ENCODE measurements around the gene CDH4.
"Not testable (repeated sequence)": the region's sequence is repeated elsewhere in the genome, so short reads cannot be mapped to it uniquely, and the experiment has no call there.

CDH4 gene

DNA sequence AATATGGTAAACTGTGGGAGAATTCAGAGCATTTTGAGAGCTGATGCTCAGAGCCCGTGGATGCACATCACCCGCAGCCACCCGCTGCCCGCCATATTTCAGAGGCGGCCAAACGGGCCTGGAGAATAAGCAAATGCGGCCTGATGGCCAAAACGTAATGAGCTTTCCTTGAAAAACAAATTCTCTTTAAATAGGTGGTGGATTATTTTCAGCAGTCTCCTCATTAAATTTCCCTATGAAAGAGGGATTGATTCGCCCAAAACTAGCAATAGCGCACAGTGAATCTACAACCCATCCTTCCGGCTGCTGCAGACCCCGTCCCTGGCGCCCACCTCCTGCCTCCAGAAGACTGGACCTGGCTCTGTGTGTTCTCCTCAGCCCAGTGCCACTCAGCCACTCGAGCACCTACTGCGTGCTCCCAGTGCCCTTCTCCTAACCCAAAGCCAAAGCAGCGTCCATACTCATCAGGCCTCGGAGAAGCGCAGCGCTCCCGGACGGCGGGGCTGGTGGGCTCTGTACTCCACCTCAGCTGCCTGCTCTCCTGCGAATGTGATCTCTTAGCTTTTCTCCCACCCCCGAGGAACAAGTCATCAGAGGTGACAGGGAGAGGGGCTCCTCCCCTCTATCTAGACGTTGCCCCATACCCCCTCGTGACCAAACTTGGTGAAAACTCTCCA, 588.9 kb downstream of the CDH4 start:
- DNase-seq = no peak

DNA sequence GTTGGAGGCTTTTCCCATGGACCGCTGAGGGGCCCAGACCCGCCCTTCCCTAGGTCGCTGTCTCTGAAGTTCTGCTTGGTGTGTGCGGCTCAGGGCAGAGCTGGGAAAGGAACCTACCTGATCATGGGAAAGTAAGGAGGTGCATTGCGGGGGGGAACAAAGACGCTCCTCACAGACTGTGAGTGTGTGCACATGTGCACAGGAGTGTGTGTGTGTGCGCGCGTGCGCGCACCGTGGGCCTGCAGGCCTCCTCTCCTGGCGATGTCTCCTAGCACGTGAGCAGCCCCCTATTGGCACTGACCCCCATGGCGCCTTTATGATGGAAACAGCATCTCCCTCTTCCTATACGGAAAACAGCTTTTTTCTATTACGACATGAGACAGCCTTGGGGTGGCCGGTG, 589.5 kb downstream of the CDH4 start:
- DNase-seq = no peak

DNA sequence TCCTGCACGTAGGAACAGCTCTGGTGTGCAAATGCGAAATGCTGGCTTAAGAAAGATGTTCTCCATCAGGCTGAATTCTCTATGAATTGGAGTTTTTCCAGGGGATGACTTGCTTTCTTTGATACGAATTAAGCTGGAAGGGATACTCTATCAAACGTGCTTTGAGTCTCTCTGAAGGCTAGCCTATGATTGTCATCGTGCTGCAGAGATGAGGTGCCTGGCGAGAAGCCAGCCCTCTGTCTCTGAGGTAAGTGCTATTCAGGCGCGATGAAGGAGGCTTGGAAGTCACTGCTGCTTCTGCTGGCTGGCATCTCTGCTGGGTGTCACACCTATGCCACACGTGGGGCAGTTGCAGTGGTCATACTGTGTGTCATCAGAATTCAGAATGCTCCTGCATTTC, 589.9 kb downstream of the CDH4 start:
- peak; percentile 67 for DNase-seq

DNA sequence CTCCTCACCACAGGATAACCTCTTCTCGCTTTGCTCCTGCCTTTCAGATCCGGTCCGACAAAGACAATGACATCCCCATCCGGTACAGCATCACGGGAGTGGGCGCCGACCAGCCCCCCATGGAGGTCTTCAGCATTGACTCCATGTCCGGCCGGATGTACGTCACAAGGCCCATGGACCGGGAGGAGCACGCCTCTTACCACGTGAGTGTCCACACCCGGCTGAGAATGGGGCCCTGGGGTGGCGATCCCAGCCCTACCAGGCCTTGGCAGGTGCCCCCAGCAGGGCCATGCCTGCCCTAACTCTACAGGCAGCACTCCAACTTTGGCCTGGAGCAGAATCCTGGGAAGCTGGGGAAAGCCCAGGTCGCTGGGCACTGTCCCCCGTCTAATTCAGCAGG, 592.6 kb downstream of the CDH4 start:
- no peak for DNase-seq

DNA sequence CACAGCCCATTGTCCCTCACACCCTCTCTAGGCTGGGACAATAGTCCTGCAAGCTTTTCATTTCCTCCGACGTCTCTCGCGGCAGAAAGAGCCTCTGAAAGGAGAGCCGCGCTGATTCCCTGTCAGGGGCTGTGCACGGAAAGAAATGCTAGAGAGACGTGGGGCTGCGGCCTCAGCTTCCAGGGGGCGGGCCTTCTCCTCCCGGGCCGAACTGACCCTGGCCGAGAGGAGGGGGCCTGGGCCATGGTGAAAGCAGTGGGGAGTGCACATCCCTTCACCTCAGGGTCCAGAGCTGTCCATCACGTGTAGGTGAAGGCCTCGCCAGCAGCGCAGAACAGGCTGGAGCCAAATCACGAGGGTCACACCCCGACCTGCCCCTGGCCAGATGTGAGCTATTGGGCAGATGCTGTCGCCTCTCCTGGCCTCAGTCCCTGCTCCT, 593.2 kb downstream of the CDH4 start:
- no peak for DNase-seq

DNA sequence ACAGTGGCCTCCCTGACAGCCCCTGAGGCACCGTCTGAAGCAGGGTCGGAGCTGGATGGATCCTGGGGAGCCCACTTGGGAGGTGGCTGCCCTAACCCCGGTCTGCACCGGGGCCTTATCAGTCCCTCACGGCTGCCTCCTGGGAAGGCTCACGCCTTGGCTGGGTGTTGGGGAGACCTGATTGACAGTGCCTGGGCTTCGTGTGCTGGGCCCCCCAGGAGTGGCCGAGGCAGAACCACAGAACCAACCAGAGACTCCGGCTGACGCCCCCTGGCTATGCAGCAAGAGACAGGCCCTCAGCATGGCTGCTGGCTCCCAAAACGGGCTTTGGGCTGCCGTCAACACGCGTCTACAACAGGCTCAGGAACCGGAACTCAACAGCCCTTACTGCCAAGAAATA, 594.0 kb downstream of the CDH4 start:
- no peak for DNase-seq

DNA sequence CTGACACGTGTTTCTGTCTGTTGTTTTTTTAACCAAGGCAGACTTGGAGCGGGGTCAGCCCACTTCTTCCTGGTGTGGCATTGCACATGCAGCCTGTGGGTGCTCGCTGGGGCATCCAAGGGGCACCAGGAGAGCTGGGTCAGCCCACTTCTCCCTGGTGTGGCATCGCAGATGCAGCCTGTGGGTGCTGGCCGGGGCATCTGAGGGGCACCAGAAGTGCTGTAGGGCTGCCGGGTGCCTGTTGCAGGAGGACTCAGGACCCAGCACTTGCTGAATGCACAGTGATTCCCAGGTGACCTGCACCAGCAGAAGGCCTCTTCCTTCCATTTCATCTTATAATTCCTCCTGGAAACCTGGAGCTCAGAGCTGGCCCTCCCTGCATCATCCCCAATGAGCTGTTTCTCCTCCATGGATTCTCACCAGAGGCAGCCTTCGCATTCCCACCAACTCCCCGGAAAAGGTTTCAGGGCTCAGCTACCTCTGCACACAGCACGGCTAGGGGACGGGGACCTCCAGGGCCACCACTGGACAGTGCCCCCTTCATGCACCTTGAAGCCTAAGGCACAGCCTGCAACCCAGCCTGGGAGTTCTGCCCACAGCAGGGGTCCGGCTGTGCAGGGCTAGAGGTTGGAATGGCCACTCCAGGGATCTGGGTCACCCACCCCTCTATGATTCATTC, 594.8 kb downstream of the CDH4 start:
- DNase-seq = no peak

DNA sequence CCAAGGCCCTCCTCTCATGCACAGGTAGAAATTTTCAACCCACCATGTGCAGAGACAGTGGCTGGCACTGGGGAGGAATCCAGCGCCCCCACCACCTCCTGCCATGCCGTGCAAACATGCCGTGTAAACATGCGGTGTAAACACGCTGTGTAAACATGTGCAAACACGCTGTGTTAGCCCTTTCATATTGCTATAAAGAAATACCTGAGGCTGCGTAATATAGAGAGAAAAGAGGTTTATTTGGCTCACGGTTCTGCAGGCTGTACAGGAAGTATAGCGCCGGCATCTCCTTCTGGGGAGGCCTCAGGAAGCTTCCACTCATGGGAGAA, 595.3 kb downstream of the CDH4 start:
- DNase-seq = no peak

DNA sequence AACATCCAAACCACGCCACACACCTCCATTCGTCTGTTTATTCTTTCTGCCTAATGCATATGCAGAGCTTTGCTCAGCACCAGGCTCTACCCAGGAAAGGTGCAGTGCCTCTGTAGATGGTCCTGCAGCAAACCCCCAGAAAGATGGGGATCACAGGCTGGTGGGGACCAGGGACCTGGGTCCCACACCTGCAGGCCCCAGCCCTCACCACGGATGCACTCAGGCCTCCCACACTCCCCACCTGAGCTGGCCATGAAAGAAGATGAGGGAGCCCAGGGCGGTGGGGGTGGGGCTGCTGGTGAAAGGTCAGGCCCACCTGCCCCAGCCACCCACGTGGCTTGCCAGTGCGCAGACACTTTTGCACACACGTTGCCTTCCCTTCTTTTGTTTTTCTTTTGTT, 595.9 kb downstream of the CDH4 start:
- DNase-seq = no peak

DNA sequence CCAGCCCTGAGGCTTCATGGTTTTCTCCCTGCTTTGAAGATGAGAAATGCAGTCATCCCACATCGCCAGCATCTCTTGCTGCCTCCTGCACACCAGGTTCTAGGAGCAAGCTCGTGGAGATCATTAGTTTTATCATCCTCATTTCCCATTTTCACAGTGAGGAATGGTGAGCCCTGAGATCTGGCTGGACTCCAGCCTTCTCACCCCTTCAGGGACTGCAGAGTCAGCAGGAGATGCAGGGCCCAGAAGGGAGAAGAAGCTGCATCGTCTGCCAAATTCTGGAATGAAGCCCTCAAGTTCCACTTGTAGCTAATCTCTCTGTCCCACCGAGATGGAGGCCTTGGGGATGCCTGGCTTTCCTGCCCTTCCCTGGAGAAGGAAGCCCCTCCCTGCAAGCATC, 596.8 kb downstream of the CDH4 start:
- DNase-seq = peak; percentile 58

DNA sequence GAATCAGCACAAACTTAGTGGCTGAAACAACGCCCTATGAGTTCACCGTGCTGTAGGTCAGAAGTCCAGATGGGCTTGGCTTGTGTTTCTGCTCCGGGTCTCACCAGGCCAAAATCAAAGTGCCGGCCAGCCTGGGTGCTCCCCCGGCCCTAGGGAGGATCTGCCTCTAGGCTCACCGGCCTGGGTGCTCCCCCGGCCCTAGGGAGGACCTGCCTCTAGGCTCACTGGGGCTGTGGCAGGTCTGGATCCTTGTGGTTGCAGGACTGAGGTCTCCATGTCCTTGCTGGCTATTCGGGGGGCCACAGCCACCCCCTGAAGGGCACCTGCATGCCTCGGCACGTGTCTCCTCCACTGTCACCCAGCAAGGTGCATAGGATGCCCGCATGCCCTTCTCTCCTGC, 597.3 kb downstream of the CDH4 start:
- DNase-seq = no peak

DNA sequence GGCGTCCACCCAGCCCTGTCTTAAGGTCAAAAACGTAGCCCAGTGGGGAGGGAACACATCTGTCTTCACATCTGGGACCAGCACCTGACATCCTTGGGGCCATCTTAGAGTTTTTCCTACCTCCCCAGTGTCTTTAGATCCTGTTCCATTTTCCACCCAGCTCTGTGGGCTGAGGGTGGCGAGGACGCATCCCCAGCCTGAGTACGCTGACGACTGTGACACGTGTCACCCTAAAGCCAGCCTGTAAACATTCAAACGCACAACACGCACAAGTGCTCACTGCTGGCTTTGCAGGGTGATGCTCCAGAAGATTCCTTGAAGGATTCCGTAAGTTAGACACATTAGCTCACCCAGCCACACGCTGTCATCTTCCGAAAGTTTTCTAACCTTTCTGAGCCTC, 597.8 kb downstream of the CDH4 start:
- DNase-seq = no peak

DNA sequence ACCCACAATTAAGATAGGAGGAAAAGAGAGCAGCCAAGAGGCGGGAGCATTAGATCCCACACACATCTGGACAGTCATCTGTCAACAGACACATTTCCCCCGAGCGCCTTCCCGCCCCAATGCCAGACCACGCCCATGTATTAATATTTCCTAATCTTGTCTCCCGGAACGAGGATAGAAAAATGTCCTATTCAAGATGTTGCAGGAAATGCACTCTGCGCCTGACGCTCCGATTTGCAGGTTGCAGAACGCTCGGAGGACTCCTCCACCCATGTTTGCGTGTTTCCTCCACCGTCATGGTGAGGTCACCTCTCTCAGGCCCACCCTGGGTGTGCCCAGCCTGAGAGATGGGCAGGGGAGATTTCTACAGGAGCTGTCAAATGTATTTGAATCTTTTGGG, 598.4 kb downstream of the CDH4 start:
- no peak for DNase-seq

DNA sequence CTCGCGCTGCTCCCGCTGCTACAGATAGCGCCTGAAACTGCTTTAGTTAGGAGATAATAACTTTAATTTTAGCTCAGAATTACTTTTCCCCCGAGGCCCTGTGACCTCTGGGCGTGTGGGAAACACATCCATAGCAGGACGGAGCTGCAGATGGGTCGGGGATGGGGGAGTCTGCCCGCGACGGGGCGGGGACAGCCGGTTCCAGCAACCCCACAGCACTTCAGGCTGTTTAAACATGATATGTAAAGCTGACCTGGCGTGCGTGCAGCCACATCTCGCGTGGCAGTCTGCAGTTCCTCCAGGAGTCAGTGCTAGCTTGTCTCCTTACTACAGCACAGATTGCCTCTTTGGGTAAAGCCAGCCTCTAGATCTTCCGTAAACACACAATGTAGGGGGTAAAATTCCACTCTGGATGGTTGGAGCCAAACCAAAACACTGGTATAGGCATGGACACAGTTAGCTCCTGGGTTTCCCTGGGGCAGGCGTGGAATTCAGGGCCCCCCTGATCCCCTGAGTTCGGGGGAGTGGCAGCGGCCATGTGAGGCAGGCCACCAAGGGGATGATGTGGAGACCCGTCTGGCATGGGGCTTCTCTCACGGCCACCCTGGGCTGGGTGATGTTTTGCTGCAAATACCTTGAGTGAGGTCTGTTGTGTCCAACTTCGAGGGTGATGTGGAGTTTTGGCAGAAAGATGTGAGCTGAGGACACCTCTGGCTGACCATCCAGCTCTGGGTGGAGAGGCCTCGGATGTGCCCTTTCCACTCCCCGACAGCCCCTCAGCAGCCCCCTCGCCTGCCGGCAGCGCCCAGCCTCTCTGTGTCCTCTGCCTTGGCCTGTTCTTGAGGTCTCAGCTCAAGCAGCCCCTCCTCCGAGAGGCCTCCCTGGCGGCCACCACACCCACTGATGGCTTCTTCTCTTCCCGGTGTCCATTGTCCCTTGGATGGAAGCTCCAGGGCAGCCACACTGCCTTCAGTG, 599.2 kb downstream of the CDH4 start:
- DNase-seq = no peak

DNA sequence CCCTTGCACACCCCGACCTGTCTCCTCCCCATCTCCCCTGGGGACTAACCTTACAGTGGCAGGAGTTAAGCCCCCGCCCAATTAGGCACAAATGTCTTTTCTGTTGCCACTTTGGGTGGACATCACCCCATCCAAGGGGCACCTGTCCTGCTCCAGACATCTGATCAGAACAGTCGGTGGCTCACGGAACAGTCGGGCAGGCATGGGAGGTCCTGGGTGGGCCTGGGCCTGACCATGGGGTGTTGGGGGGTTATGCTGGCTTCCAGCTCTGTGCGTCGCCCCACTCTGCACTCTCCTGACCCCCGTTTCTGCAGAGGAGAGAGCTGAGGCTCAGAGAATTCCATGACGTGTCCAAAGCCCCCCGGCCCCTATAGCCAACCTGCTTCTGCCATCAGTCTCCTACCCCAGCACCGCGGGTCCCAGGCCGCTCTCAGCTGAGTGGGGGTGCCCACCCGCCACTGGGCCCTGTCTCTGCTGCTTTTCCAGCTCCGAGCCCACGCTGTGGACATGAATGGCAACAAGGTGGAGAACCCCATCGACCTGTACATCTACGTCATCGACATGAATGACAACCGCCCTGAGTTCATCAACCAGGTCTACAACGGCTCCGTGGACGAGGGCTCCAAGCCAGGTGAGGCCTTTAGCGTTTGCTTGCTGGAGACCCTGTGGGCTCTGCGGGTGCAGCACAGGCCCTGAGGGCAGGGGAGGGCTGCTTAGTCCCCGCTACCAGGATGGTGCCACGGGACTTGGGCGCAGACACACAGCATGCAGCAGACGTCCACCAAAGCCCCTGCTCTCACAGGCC, 600.4 kb downstream of the CDH4 start:
- DNase-seq = no peak

DNA sequence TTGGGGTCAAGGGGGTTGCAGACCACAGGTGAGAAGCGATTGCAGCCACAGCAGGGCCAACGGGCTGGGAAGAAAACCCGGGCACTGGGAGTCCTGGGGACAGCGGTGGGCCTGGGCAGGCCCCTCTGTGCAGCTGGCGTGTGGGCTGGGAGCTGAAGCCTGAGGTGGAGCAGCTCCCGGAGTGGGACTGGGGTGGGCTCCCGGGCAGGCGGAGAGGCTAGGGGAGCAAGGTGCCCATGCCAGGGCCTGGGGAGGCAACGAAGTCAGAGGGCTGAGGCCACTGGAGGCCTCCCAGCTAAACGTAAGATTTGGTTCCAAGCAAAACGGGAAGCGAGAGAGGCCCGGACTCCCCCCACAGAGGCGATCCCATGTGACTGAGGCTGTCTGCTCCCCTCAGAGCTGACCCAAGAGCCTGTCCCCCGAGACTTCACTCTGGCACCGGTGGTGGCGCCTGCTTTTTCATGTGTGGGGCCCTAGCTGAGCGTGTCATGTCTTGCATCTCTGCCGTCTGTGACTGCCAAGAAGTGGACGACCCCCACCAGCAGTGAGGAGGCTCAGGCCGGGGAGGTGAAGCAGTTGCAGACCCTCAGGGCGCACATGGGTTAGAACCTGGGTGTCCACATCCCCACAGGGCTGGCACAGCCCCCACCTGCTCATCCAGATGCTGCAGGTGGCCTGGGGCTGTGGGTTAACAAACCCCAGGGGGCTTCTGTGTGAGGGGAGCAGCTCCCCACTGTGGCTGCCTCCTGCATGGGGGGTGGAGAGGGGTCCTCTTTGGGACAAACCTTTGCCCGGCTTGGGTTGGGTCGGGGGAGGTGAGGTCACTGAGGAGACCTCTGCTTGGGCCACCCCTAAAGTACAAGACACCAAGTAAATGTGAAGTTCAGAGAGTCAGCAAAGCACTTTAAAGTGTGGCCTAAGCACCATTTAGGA, 601.3 kb downstream of the CDH4 start:
- no peak for DNase-seq

DNA sequence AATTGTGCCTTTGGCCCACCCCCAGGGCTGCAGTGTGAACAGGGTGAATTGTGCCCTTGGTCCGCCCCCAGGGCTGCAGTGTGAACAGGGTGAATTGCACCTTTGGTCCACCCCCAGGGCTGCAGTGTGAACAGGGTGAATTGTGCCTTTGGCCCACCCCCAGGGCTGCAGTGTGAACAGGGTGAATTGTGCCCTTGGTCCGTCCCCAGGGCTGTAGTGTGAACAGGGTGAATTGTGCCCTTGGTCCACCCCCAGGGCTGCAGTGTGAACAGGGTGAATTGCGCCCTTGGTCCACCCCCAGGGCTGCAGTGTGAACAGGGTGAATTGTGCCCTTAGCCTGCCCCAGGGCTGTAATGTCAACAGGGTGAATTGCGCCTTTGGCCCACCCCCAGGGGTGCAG, 602.5 kb downstream of the CDH4 start:
- not testable (repeated sequence) for DNase-seq

DNA sequence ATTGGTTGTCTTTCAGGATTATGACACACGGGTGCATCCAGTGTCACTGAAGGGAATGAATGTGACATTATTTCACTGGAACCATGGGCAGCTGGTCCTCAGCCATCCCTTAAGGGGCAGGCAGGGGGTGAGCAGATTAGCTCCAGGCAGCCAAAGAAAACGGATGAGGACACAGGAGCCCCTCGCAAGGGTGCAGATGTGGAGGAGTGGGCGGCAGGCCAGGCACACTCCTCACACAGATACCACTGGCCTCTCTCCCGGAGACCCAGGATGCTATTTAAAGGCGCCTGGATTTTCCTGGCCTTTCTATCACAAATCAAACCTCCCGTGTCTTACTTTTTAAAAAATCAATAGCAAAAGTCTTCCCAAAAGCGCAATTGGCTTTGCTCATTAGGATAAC, 603.2 kb downstream of the CDH4 start:
- DNase-seq = no peak

DNA sequence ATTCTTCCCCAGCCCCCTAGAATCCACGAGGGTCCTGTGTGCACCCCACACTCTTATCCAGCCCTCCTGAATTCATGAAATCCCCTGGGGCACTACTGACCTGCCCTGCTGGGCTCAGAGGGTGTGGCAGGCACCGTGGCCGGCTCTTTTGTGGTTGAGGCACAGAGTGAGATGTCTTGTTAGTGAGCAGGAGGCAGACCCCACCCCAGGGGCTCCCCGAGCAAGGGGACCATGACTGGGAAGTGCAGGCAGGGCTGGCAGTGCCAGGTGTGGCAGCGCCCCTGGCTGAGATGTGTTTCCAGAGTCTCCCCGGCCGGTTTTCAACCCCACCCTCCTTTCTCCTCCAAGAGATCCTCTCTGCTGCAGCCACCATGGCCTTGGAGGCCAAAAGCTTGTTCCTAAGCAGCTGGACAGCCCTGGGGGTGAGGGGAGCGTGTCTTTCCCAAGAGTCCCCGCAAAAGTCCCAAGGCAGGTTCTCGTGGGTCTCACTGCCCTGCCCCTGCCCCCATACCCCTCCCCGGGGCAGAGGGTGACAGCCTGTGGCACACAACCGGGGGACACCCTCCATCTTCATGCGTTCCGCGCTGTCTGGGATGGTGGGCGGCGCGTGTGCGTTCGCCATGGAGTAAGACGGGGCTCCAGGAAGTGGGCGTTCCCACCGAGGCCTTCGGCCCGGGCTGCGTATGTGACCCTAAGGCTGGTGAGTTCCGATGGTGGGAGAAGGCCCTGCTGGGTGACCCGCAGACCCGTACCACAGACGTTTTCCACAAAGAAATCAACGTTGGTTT, 604.8 kb downstream of the CDH4 start:
- DNase-seq = no peak

DNA sequence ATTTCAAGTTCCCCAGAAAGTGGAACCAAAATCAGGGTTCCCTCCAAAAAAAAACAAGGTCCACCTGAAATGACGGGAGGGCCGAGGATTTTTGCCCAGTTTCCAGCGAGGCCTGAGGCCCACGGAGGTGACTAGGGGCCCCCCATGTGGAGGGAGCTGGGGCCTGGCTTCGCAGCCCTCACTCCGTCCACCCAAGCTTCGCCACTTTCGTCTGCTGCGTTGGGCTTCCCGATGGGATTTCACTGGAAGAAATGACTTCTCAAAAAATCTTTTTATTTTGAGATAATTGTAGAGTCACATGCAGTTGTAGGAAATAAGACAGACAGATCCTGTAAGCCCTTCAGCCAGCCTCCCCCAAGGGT, 605.3 kb downstream of the CDH4 start:
- no peak for DNase-seq

DNA sequence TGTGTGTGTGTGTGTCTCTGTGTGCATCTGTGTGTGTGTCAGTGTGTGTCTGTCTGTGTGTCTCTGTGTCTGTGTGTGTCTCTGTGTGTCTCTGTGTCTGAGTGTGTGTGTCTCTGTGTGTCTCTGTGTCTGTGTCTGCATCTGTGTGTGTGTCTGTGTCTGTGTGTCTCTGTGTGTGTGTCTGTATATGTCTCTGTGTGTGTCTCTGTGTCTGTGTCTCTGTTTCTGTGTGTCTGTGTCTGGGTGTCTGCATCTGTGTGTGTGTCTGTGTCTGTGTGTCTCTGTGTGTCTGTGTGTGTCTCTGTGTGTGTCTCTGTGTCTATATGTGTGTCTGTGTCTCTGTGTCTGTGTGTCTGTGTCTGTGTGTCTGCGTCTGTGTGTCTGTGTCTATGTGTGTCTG, 605.8 kb downstream of the CDH4 start:
- no peak for DNase-seq

Data from RPMI8226 (cell line).